ENCODE measurements around the gene GNA14.

GNA14 gene

DNA sequence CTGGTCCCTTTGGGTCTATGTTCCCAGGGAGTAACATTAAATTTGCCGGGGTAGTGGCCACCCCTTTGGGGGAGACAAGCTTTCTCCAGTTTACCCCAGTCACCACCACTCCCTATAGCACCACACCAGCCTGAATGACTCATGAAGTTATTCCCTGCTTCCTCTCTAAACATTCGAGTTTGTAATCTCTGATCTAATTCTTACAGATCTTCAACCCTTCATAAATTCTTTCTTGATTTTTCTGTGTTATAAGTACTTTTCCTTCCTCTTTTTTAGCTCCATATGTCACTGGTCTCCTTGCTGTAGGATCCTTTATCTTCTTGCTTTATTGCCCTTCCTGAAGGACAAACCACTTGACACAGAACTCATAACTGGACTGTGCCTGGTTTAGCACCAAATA is 55.6 kb downstream of the GNA14 start:
- H3K27me3 ChIP-seq (ENCODE audit: insufficient read depth, low read depth): no peaks in the 10 kb centered on the region
- no peaks in the 10 kb centered on the region for H3K36me3 ChIP-seq (ENCODE audit: insufficient read depth)
- no peak overlapping the region for H2AFZ ChIP-seq (ENCODE audit: low read depth)
- no peak overlapping the region for H3K4me2 ChIP-seq
- H3K9ac ChIP-seq: no peak overlapping the region
- TF ChIP-seq, protein P1, sequence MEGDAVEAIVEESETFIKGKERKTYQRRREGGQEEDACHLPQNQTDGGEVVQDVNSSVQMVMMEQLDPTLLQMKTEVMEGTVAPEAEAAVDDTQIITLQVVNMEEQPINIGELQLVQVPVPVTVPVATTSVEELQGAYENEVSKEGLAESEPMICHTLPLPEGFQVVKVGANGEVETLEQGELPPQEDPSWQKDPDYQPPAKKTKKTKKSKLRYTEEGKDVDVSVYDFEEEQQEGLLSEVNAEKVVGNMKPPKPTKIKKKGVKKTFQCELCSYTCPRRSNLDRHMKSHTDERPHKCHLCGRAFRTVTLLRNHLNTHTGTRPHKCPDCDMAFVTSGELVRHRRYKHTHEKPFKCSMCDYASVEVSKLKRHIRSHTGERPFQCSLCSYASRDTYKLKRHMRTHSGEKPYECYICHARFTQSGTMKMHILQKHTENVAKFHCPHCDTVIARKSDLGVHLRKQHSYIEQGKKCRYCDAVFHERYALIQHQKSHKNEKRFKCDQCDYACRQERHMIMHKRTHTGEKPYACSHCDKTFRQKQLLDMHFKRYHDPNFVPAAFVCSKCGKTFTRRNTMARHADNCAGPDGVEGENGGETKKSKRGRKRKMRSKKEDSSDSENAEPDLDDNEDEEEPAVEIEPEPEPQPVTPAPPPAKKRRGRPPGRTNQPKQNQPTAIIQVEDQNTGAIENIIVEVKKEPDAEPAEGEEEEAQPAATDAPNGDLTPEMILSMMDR (conservative IDR thresholded peaks at IDR 0.05; ENCODE audit: low read depth, low read length): no peak
- H3K4me1 ChIP-seq (ENCODE audit: low read depth, poor library complexity, severe bottlenecking): no peaks in the 10 kb centered on the region
- no peaks in the 10 kb centered on the region for H3K79me2 ChIP-seq (ENCODE audit: insufficient read depth, low read depth)
- no peak overlapping the region for H3K27ac ChIP-seq
- H3K4me3 ChIP-seq (IDR thresholded peaks at IDR 0.05; ENCODE audit: insufficient read depth, low read depth, low read length): no peak overlapping the region
- no peaks in the 10 kb centered on the region for H4K20me1 ChIP-seq (ENCODE audit: insufficient read depth)

DNA sequence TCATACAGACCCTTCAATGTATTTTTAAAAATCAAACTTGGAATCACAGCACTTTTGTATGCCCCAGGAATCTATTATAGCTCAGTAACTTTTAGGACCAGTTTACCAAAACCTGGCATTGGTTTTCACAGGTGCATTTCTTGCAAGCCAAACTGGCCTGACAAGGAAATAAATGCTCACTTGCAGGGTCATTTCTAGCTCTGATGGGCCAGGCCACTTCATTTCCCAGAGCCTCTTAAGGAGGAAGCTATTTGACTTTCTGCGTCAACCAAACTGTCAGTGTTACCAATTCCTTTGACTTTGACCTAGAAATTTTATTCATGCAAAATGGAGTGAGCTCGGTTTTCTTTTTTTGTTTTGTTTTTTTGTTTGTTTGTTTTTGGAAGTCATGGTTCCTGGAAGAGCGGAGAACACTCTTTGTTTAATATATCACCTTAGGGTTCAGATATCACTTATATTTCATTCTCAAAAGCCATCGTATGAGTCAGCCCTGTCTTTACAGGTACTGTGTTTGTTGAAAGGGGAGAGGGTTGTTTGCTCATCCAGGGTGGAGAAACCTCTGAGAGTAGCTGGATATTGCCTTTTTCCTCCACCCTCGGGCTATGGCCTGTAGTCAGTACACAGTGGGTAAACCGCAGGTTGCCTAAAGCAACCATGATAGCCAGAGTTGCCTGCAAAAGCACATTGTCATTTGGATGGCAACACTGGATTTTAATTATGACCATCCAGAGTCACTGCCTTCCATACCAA is 58.9 kb downstream of the GNA14 start:
- no peak overlapping the region for H3K9ac ChIP-seq
- H3K36me3 ChIP-seq (ENCODE audit: insufficient read depth): no peaks in the 10 kb centered on the region
- TF ChIP-seq, protein P1 (conservative IDR thresholded peaks at IDR 0.05; ENCODE audit: low read depth, low read length): no peak
- H3K4me1 ChIP-seq (ENCODE audit: low read depth, poor library complexity, severe bottlenecking): no peaks in the 10 kb centered on the region
- no peak overlapping the region for H3K4me3 ChIP-seq (IDR thresholded peaks at IDR 0.05; ENCODE audit: insufficient read depth, low read depth, low read length)
- H2AFZ ChIP-seq (ENCODE audit: low read depth): no peak overlapping the region
- no peak overlapping the region for H3K27ac ChIP-seq
- H3K27me3 ChIP-seq (ENCODE audit: insufficient read depth, low read depth): no peaks in the 10 kb centered on the region
- no peaks in the 10 kb centered on the region for H3K79me2 ChIP-seq (ENCODE audit: insufficient read depth, low read depth)
- H3K4me2 ChIP-seq: no peak overlapping the region
- no peaks in the 10 kb centered on the region for H4K20me1 ChIP-seq (ENCODE audit: insufficient read depth)

DNA sequence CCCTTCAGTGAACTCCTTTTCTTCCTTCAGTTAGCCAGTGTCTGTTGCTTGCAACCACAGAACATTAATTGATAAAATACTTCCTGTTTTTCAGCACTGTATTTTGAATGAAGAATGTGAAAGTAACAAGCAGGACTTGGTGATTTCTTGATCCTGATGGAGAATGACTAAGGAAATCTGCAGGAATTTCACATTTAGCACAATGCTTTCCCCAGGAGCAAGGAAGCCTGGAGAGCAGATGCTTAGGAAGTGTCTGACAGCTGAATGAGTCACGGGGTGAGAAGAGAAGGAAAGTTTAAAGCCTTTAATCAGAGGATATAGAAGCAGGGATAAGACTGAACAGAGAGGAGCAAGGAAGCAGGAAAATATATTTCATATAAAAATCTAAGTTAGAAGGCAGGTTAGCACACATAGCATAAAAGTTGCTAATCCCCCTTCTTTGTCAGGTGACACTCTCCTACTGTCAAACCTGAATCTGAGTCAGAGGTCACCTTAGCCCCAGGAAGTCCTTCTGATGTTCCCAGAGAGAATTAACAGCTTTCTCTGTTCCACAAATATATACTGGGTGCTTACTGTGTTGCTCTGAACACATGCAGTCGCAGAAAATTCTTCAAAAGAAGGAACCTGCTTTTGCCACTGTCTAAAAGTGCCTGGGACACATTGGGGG is 59.7 kb downstream of the GNA14 start:
- H3K4me1 ChIP-seq (ENCODE audit: low read depth, poor library complexity, severe bottlenecking): no peaks in the 10 kb centered on the region
- H4K20me1 ChIP-seq (ENCODE audit: insufficient read depth): no peaks in the 10 kb centered on the region
- H3K4me3 ChIP-seq (IDR thresholded peaks at IDR 0.05; ENCODE audit: insufficient read depth, low read depth, low read length): no peak overlapping the region
- H3K4me2 ChIP-seq: no peak overlapping the region
- H3K27ac ChIP-seq: no peak overlapping the region
- no peaks in the 10 kb centered on the region for H3K79me2 ChIP-seq (ENCODE audit: insufficient read depth, low read depth)
- H3K36me3 ChIP-seq (ENCODE audit: insufficient read depth): no peaks in the 10 kb centered on the region
- no peak overlapping the region for H2AFZ ChIP-seq (ENCODE audit: low read depth)
- no peak overlapping the region for H3K9ac ChIP-seq
- TF ChIP-seq, protein P1 (conservative IDR thresholded peaks at IDR 0.05; ENCODE audit: low read depth, low read length): no peak
- no peaks in the 10 kb centered on the region for H3K27me3 ChIP-seq (ENCODE audit: insufficient read depth, low read depth)

DNA sequence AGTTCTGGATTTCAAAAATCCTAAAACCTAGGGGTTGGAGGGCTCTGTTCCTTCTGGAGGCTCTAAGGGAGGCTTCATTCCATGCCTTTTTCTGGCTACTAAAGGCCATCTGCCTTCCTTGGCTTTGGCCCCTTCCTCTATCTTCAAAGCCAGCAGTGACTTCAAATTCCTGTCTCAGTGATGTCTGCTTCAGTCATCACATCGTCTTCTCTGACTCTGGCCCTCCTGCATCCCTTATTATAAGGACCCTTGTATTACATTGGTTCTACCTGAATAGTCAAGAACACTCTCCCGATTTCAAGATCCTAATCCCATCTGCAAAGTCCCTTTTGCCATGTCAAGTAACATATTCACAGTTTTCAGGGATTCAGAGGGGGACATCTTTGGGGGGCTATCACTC is 60.3 kb downstream of the GNA14 start:
- no peak overlapping the region for H3K27ac ChIP-seq

More for the DNA sequence above, 60.3 kb downstream of the GNA14 start:
- no peak overlapping the region for H3K4me3 ChIP-seq (IDR thresholded peaks at IDR 0.05; ENCODE audit: insufficient read depth, low read depth, low read length)
- no peaks in the 10 kb centered on the region for H4K20me1 ChIP-seq (ENCODE audit: insufficient read depth)
- H2AFZ ChIP-seq (ENCODE audit: low read depth): no peak overlapping the region
- no peak overlapping the region for H3K4me2 ChIP-seq
- no peaks in the 10 kb centered on the region for H3K27me3 ChIP-seq (ENCODE audit: insufficient read depth, low read depth)
- no peaks in the 10 kb centered on the region for H3K79me2 ChIP-seq (ENCODE audit: insufficient read depth, low read depth)
- H3K36me3 ChIP-seq (ENCODE audit: insufficient read depth): no peaks in the 10 kb centered on the region
- H3K9ac ChIP-seq: no peak overlapping the region
- H3K4me1 ChIP-seq (ENCODE audit: low read depth, poor library complexity, severe bottlenecking): no peaks in the 10 kb centered on the region
- TF ChIP-seq, protein P1 (conservative IDR thresholded peaks at IDR 0.05; ENCODE audit: low read depth, low read length): no peak
